GM18907 (cell line): ENCODE data around the gene FASTK.

Source experiments
- ATAC-seq: cut with Tn5 transposase; IDR thresholded peaks from one replicate; pipeline ENCODE4 v1.9.1; 2021; ENCODE audit warnings: mild to moderate bottlenecking, moderate library complexity; ENCODE audit not compliant: unreplicated experiment

Gene FASTK

GRCh38 chr7:151118108-151119054 lies 37.8 kb upstream of the FASTK start:
- no peak for ATAC-seq

DNA sequence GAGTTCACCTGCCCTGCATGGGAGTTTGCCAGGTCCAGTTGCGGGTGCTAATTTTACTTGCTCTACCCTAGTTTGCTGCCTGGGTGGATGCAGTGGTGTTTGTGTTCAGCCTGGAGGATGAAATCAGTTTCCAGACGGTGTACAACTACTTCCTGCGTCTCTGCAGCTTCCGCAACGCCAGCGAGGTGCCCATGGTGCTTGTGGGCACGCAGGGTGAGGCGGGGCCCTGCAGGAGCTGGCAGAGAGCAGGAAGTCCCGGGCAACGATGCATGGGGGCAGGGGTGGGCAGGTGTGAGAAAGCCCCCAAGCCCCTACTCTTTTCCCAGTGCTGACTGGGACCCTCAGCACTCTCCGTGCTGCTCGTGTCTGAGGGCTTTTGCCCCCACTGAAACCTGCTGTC lies 37.0 kb upstream of the FASTK start:
- ATAC-seq: no peak

GRCh38 chr7:151116603-151117440 lies 36.2 kb upstream of the FASTK start:
- no peak for ATAC-seq

GRCh38 chr7:151115836-151116418 lies 35.3 kb upstream of the FASTK start:
- ATAC-seq: no peak

GRCh38 chr7:151115121-151115835 lies 34.7 kb upstream of the FASTK start:
- no peak for ATAC-seq

DNA sequence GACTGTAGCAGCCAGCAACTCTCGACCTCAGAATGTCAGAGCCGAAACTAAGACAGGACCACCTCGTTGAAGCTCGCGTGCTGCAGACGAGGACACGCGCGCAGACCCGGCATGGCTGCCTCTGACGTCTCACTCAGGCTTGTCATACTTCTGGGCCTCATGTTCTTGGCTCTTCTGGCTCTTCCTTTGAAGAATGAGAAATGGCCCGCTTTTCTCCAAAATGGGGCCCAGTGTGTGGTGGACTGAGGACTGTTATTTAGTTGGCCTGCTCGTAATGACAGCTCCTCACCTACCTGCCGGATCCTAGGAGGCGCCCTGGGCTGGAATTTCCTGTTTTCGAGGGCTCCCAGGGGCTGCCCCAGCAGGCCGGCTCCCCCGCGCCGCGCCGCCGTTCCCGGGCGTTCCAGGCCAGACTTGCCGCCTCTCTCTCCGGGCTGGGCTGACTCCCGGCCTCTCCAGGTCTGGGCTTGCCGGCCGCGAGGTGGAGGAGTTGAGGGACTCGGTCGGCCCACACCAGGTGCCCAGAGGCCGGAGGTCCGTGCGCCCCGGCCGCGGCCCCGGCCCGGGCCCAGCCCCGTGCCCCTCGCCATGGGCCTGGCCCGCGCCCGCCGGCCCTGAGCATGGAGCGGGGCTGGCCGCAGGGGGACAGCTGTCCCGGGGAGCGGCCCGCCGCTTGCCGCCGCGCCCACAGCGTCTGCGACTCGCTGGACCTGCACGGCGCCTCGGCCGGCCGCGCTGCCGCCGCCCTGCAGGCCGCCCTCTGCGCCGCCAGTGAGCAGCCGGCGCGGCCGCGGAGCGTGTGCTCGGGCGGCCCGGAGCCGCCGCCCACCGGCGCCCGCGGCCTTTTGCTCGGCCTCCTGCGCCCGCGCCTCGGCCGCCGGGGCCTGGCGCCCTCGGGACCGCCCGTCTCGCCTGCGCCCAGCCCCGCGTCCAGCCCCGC lies 33.8 kb upstream of the FASTK start:
- ATAC-seq: no peak

DNA sequence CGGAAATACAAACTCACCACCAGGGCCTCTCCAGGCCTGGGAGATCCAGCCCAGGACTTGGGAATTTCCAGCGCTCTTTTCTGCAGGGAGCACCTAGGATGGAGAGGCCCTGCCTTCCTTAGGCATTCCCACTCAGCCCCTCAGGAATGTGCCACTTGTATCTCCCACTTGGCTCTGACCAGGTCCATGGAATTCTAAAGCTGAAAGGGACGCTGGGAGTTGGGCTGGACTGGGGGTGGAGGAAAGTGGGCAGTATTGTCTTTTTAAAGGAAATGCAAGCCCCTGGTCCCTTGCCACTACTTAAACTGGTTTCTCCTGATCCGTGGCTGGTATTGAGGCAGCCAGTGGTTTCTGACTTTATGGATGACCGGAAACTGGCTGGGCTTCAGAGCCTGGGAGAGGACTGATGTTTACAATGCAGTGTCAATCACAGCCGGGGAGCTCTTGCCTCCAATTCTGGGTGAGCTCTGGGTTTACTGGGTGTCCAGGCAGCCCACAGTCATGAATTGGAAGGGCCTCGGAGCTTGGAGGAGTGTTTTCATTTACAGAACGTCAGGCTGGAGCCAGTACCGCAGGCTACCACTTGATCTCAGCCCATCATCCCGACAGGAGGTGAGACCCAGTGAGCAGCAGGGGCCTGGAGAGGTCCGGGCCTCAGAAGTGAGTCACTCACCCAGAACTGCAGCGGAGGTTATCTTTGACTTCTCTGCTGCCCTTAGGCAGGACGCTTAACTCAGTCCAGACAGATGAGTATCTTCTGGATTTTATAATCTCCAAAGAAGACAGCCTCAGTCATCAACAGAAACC lies 32.9 kb upstream of the FASTK start:
- ATAC-seq: no peak

GRCh38 chr7:151110941-151111645 lies 30.5 kb upstream of the FASTK start:
- ATAC-seq: peak; percentile 85

GRCh38 chr7:151110236-151110940 lies 29.8 kb upstream of the FASTK start:
- ATAC-seq: no peak

GRCh38 chr7:151109094-151110048 lies 28.8 kb upstream of the FASTK start:
- ATAC-seq: no peak

DNA sequence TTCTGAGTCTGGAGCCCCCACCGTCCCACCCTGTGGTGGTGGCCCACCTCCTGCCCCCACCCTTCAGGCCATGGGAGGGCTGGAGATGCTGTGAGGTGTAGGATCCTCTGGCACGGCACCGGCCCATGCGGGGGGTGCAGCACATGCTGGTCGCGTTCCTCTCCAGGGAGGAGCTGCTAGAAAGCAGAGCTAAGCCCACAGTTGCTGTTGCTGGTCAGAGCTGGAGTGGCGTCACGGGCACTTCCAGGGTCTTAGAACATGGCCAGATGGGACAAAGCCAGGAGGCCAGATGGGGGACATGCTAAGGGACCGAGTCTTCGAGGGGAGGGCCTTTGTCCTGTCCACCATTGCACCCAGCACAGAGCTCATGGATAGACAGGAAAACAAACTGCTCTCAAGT lies 27.3 kb upstream of the FASTK start:
- no peak for ATAC-seq

DNA sequence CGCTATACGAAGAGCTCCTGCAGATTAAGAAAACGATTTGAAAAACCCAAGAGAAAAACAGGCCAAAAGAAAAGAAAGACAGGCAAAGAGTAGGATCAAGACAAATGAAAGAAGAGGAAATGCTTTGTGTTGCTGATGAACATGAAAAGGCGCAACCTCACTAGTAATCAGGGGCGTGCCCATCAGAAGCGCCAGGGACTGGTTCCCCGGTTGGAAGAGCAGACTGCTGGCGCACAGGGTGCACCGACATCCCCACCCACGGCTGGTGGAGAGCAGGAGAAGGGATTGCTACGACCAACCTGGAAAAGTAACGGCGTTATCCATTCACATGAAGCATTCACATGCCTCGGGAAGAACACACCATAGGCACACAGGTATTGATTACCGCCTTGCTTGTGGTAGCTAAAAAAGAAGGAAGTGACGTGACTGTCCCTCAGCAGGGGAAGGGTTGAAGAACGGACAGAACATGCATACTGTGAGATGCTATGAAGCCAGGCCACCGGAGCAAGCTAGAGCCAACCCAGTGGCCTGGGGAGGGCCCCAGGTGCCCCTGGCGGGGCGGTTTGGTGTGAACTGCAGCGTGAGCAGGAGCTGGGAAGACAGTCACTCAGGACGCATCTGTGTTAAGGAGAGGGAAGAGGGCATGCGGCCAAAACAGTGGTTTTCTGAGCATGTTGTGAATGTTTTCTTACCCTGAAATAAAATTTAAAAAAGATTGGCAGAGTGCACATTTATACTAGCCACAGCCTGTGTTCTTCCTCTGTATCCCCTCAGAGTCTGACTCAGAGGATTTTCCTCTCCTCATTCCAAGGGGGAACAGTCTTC lies 24.0 kb upstream of the FASTK start:
- no peak for ATAC-seq

DNA sequence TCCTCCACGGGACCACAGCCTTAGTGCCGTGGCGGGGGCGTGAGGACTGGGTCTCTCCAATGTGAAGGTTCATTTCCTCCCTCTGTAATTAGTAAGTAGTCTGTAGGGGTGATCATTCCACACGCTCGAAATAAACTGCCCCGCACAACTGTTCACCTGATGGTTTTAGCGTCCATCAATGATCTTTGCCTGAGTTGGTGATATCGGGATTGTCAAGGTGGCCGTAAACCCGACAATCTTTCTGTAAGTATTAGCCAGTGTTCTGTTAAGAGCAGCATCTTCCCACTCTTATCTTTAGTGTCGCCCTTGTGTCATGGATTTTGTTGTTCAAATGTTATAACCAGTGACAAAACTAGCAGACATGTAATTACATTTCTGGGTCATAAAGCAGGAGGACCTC lies 23.4 kb upstream of the FASTK start:
- no peak for ATAC-seq

GRCh38 chr7:151102991-151103390 lies 22.4 kb upstream of the FASTK start:
- no peak for ATAC-seq

GRCh38 chr7:151101621-151102396 lies 21.2 kb upstream of the FASTK start:
- no peak for ATAC-seq
